ENCODE data around the gene ZNF454.

The ZNF454 gene

GRCh38 chr5:178993236-178993765 is 52.3 kb downstream of the ZNF454 start:
- DNase-seq (ENCODE audit: low read depth in 2 of 2): no peak

GRCh38 chr5:178993955-178994579 is 53.1 kb downstream of the ZNF454 start:
- DNase-seq (ENCODE audit: low read depth in 2 of 2): no peak

GRCh38 chr5:178994580-178995340 is 53.8 kb downstream of the ZNF454 start, which contains the start of gene GRM6:
GRM6 (minus strand) TSS chr5:178995320; CDS start chr5:178994944, 376 bp downstream.
- no peak for DNase-seq (ENCODE audit: low read depth in 2 of 2)

GRCh38 chr5:178995341-178995690 is 54.3 kb downstream of the ZNF454 start:
- DNase-seq (ENCODE audit: low read depth in 2 of 2): no peak

GRCh38 chr5:178996156-178996555 is 55.2 kb downstream of the ZNF454 start:
- DNase-seq (ENCODE audit: low read depth in 2 of 2): no peak

- no peak for DNase-seq (ENCODE audit: low read depth in 2 of 2)
These were observed 56.2 kb downstream of the ZNF454 start for GRCh38 chr5:178997191-178997590.

GRCh38 chr5:178998441-178998840 is 57.4 kb downstream of the ZNF454 start:
- DNase-seq (ENCODE audit: low read depth in 2 of 2): no peak

- no peak for DNase-seq (ENCODE audit: low read depth in 2 of 2)
These were observed 65.6 kb downstream of the ZNF454 start for GRCh38 chr5:179006564-179006963.

GRCh38 chr5:179008667-179009066 is 67.7 kb downstream of the ZNF454 start:
- DNase-seq (ENCODE audit: low read depth in 2 of 2): no peak
